ENCODE data around the gene PHACTR4. TPM values are rescaled to one million over a fixed set of nuclear protein-coding genes. Genes with fewer than 3 reads are reported as not detected.
A peak's percentile ranks its signal among the peaks of the same experiment; 100 is the strongest.

The PHACTR4 gene
- total and polyA plus RNA-seq, 9 of the 15 experiments (the other 6 are each of a cell fraction or from before 2014, with no cell fraction given) = 6.4 to 43.6 (median 14.2) TPM

- TF ChIP-seq PHB2 (IDR thresholded peaks at IDR 0.05; ENCODE audit: low read depth) (0 out of 2 replicates have a peak, but pooled peaks have one; percentile 46), MAFG (tag; conservative IDR thresholded peaks at IDR 0.05) (no peak), AFF4 (CRISPR knock-in tag; IDR thresholded peaks at IDR 0.05) (no peak), MTA1 (IDR thresholded peaks at IDR 0.05; ENCODE audit: borderline replicate concordance) (0 out of 2 replicates have a peak, but pooled peaks have one; percentile 33), THRAP3 (IDR thresholded peaks at IDR 0.05; ENCODE audit: borderline replicate concordance) (0 out of 2 replicates have a peak, but pooled peaks have one; percentile 34), TRIM24 (IDR thresholded peaks at IDR 0.05) (0 out of 4 replicates have a peak, but pooled peaks of 1 of the 2 experiments have one; percentile 12), ZNF217 (CRISPR knock-in tag; IDR thresholded peaks at IDR 0.05) (no peak), ARNT (IDR thresholded peaks at IDR 0.05) (0 out of 4 replicates have a peak, but pooled peaks of 1 of the 2 experiments have one; percentile 39), SRSF7 (optimal IDR thresholded peaks at IDR 0.05; ENCODE audit: low read depth, low read length) (no peak), MEIS2 (IDR thresholded peaks at IDR 0.05; ENCODE audit: partially characterized antibody) (no peak), NCOR1 (IDR thresholded peaks at IDR 0.05) (0 out of 2 replicates have a peak, but pooled peaks have one; percentile 9), ARID2 (IDR thresholded peaks at IDR 0.05) (0 out of 2 replicates have a peak, but pooled peaks have one; percentile 46), ZBTB5 (IDR thresholded peaks at IDR 0.05) (peak; percentile 29; the same call in 1 of the 2 replicates), CHD1 (IDR thresholded peaks at IDR 0.05; ENCODE audit: low read length) (no peak), ARHGAP35 (IDR thresholded peaks at IDR 0.05; ENCODE audit: partially characterized antibody) (peak; percentile 48), ZNF175 (CRISPR knock-in tag; IDR thresholded peaks at IDR 0.05; ENCODE audit: low read depth) (no peak), PRPF4 (IDR thresholded peaks at IDR 0.05; ENCODE audit: insufficient read depth, low read depth, low read length, poor library complexity, severe bottlenecking) (no peak), ASH1L (IDR thresholded peaks at IDR 0.05; ENCODE audit: borderline replicate concordance, low read depth, partially characterized antibody) (peak; percentile 30), PPARD (CRISPR knock-in tag; IDR thresholded peaks at IDR 0.05) (no peak)
These were observed 24.6 kb downstream of the PHACTR4 start (continued) for GRCh38 chr1:28394136-28394535.

Data from K562 (cell line).